ENCODE measurements around the gene MESP1.

MESP1 gene

DNA sequence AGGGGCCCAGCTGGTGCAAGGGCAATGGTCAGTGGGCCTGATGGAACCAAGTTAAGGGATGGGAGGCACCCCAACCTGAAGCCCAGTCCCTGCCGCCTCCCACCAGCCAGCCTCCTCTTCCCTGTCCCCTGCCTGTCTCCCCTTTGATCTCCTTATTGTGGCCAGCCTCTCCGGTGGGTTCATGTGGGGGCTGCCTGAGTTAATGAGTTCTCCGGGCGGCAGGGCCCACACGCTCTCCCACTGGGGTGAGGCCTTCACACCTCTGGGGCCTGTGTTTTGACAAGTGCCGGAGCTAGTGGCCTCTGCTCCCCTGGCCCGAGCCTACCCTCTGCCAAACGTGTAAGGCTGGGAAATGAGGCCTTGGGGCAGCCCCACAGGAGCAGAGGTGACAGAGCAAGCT, 7.2 kb upstream of the MESP1 start:
- DNase-seq (ENCODE audit: low spot score), result no peak

DNA sequence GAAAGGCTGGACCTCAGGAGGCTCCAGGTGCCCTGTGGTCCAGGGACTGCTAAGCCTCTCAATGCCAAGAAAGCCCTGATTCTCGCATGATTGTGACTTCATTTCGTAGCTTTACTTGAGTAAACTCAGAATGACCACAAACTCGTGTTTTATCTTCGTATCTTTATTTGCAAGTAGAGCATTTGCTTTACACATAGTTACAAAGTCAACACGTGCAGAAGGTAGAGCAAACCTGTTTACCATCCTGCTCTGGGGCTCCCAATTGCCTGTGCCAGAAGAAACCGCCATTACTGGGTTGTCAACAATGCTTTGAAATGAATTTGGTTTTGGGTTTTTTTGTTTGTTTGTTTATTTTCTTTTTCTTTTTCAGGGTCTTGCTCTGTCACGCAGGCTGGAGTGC, 5.8 kb upstream of the MESP1 start:
- DNase-seq (ENCODE audit: low spot score), result no peak

DNA sequence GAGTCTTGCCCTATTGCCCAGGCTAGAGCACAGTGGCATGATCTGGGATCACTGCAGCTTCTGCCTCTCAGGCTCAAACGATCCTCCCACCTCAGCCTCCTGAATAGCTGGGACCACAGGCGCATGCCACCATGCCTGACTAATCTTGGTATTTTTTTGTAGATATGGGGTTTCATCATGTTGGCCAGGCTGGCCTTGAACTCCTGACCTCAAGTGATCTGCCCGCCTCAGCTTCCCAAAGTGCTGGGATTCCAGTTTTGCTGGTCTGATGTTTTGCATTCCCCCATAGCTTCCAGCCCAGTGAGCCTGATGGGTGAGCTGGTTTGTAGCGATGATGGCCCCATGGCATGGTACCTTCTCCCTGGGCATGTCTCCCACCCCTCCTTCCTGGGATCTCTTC, 4.7 kb upstream of the MESP1 start:
- DNase-seq (ENCODE audit: low spot score), result no peak

DNA sequence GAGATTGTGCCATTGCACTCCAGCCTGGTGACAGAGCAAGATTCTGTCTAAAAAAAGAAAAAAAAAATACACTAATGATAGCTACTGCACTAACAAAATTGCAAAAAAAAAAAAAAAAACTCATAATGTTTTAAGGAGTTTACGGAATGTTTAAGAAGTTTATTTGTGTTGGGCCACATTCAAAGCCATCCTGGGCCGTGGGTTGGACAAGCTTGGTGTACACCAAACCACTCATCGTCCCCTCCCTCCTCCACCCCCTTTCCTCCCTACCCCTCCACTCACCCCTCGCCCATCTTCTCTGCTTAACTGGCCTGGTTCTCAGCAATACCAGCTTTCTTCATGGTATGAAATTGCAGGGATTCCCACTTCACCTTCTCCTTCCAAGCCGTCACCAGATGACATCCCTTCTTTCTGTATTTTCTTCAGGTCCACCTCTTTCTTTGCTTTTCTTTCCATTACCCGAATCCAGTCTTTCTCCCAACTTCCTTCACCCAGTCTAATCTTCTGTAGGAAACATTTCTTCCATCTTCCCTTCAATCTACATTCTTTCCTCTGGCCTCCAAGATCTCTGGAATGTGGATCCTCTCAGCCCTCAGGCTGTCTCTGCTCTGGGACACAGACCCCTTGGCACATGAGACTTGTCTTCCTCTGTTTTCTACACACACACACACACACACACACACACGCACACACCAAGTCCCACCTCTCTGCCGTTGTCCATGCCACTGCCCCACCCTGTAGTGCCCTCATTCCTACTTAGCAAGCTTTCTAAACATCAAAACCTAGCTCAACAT, 3.5 kb upstream of the MESP1 start:
- no peak for DNase-seq (ENCODE audit: low spot score)

DNA sequence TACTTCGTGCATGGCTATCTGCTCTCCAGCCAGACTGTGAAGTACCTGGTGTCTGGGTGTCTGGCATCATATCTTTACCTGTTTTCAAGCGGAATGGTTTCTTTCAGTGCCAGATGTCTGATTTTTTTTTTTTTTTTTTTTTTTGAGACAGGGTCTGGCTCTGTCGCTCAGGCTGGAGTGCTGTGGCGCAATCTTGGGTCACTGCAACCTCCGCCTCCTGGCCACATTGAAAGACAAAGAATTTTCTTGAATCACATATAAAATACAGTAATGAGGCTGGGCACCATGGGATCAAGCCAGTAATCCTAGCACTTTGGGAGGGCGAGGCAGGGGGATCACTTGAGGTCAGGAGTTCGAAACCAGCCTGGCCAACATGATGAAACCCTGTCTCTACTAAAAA, 2.8 kb upstream of the MESP1 start:
- DNase-seq (ENCODE audit: low spot score), result no peak

DNA sequence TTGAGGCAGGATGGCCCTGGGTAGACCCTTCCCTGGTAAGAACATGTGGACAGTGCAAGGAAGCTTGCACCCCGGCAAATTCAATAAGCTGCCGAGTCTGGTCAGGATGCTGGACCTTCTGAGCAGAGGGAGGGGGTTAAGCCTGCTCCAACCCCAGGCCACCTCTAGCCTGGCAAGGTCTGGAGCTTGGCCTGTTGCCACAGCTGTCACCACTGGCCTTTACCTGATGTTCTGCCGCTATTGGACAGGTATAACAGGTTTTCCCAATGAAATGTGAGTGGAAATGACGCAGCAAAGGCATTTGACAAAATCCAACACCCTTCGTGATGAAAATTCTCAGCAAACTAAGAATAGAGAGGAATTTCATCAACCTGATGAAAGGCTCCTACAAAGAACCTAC, 699 bp upstream of the MESP1 start:
- DNase-seq (ENCODE audit: low spot score), result no peak

DNA sequence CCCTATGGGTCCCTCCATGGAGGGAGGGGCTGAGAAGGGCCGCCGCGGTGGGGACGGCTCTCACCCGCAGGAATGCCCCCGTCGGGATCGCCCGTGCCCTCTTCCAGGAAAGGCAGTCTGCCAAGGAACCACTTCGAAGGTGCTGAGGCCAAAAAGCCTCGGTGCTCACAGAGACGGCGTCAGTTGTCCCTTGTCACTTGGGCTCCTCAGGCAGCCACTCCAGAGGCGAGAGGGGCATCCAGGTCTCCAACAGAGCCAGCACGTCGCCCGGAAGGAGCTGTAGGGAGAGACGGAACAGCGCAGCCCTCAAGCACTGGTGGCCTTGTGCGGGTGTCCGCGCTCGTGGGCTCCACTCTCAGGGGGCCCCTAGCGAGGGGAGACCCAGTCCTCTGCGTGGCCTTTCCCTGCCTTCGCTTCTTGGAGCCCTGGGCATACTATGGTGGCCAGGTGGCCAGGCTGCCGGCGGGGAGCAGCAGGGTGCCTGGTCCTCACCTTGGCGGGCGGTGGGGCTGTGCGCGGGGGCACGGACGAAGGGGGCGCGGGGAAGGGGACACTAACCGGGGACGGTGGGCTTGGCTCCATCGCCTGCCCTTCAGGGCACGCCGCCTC, 994 bp downstream of the MESP1 start:
- no peak for DNase-seq (ENCODE audit: low spot score)

DNA sequence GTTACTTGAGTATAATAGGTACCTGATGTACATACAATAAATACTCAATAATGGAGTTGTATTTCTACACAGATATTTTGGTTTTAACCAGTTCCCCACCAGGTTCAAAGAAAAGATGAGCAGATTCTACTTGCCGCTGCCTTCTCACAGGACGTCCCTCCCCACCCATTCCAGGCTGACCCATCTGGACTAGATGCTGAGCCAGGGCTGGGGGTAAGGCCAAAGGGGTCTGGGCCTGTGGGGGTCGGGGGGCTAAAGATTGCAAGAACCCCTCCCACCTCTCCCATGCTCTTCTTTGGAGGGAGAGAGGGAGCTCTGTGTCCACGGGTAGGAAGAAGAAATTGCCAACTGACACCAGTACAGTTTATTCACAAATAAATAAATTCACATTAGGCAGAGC, 1.5 kb downstream of the MESP1 start:
- DNase-seq (ENCODE audit: low spot score), result no peak

DNA sequence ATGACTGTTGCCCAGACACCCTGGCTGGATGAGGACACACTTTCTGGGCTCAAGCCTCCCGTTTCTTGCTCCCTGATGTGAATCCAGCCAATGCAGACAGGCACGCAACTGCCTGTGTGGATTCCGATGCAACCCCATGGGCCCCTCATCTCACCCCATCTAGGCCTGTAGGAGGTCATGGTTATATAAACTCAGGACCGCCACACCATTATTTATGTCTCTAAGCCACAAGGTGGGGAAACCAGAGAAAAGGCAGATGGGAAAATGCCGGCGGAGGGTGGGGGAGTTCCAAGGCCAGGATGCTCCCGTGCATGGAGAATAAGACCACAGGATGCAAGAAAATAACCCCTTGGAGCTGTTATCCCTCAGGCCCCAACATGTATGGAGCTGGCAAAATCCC, 2.0 kb downstream of the MESP1 start:
- no peak for DNase-seq (ENCODE audit: low spot score)

DNA sequence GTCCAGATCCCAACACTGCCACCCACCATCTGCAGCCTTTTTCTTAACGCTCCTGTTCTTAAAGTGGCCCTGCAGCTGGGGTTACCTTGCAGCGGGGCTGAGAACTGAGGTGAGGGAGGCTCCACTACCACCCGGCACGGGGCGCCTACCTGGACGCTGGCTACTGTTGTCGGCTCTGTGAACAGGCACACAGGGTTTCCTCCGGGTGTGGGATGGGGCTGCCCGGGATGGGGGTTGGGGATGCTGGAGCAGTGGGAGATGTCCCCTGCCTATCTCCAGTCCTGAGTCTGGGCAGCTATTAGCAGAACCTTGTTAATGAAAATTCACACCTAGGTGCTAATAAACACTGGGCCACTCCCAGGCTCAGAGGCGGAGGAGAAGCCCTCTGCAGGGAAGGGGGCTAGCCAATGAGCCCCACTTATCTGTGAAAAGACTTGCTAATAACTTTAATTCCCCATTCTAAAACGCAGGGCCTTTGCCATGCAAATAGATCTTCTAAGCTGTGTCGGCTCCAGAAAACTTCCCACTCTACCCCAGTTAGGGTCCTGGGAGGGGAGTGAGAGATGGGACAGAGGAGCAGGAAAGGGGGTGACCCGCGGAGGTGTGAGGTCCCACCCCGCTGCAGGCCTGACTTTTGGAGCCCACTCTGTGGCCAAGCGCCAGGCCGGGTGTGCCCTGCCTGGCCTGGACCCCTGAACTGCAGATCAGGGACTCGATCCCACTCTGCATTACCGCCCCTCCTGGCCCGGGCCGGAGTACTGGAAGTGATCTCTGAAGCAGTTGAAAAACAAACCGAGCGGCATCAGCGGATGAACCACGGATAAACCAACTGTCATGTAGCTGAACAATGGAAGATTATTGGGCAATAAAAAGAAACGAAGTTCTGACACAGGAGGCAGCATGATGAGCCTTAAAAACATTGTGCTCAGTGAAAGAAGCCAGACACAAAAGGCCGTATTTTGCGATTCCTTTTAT, 3.1 kb downstream of the MESP1 start:
- DNase-seq (ENCODE audit: low spot score), result no peak

DNA sequence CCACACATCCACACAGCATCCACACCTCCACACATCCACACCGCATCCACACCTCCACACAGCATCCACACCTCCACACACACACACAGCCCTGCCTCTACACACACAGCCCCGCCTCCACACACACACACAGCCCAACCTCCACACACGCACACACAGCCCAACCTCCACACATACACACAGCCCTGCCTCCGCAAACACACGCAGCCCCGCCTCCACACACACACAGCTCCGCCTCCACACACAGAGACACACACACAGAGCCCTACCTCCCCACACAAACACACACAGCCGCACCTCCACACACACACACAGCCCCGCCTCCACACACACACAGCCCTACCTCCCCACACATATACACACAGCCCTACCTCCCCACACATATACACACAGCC, 4.7 kb downstream of the MESP1 start:
- DNase-seq (ENCODE audit: low spot score), result no peak

DNA sequence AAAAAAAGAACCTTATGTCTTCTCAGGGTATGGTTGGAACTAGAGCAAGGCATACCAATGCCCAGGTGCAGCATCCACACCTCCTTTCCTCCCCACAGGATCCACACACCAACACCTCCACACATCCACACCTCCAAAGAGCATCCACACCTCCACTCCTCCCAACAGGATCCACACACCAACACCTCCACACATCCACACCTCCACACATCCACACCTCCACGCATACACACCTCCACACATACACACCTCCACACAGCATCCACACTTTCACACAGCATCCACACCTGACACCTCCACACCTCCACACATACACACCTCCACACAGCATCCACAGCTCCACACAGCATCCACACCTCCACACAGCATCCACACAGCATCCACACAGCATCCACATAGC, 5.3 kb downstream of the MESP1 start:
- DNase-seq (ENCODE audit: low spot score), result no peak

DNA sequence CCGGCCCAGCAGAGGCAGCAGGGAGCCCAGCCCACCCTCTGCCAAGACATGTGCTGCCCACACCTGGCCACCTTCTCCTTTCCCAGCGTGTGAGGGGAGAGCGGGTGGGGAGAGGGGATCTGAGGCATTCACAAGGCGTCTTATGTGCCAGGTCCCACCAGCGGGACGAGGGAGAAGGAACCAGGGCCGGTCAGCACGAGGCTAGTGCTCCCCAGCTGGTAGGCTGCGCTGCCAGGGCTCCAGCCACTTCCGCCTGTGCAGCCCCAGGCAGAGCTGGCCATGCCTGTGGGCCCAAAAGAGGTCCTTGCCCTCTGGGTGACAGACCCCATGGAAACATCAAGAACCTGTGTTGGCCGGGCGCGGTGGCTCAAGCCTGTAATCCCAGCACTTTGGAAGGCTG, 5.9 kb downstream of the MESP1 start:
- DNase-seq (ENCODE audit: low spot score), result no peak

DNA sequence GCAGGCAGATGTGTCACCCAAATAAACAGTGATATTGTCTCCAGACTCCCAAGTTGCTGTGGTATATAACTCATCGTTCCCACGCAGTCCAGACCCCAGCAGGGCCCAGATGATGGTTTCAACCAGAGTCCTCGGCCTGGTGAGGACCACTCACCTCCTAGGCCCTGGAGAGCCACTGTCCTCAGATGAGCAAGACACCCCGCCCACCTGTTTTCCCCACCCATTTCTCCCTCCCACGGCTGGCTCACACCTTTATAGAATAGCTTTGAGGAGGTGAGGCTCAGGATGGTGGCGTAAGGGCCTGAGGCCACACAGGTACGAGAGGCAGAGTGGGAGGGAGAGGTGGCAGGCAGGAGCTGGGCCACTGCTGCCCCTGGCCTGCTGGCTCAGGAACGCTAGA, 7.5 kb downstream of the MESP1 start:
- no peak for DNase-seq (ENCODE audit: low spot score)

DNA sequence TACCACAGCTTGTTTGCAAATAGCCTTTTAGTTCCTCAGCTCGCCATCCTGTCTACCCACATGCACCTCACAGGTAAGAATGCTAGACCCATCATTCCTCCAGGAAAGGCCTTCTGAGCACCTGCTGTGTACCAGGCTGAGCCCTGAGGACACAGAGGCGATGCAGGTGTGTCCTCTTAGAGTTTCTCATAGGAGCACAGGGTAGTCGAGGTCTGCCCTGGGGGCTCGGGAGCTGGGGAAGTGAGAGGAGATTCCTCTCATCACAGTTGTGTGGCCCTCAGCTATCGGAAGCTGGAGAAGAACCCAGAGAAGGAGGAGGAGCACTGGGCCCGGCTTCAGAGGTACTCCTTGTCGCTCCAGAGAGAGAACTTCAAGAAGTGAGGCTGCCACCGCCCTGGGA, 8.0 kb downstream of the MESP1 start:
- no peak for DNase-seq (ENCODE audit: low spot score)

DNA sequence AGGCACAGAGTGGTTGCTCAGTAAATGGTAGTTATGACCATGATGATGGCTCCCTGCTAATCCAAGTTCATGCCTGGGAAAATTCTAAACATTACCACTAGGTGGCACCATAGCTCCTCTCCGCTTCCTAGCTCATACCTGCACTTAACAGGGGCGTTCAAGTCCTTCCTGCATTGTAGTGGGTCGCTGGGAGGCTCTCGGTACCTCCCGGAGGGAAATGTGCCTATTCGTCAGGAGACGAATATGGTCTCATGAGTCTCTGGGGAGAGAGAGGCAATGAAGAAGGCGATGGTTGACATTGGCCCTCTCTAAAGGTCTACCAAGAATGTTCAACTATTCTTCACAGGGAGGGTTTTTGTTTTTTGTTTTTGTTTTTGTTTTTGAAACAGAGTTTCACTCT, 10.9 kb downstream of the MESP1 start:
- DNase-seq (ENCODE audit: low spot score), result peak; percentile 77

DNA sequence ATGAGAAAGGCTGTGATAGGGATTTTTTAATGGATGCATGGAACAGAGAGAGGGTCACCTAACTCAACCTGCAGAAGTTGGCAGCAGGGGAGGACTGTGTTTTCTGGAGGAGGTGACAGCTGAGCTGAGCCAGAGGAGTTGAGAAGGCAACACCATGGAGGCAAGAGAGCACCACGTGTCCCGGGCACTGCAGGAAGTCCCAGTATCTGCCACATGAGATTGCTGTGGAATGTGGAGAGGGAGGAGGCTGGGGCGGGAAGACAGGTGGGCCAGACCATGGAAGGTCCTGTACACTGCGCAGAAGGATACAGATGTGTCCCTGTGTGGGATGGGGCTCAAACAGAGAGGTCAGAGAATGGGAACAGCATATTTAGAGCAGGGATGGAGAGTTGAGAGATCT, 15.3 kb downstream of the MESP1 start:
- no peak for DNase-seq (ENCODE audit: low spot score)

DNA sequence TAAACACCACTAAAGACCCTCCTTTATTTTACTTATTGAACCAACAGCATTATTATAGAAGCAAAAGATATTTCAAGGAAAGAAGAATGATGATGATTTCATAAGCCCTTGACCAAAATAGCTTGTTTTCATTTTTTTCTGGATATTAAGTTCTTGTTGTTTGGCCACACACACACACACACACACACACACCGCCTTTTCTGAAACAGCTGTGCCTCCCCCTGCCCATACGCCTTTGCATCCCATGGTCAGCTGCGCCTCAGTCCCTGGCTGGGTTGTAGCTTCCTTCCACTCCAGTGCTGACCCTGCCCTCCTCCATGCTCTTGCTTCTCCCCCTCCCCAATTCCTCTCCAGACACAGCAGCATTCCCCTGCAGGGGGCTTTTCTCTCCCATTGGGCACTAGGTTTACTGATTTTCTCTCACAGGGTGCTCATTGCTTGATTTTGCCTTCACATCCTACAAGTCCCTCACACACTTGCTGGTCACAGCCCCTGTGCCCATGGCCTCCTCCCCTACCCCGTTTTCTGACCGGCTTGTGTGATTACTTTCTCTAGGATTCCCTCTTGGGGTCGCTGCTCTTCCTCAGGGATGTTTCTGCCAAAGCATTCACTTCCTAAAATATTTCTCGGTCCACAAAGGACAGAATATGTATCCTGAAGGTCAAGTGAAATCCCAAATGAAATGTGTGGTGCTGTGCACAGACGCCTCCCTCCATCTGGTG, 18.4 kb downstream of the MESP1 start:
- no peak for DNase-seq (ENCODE audit: low spot score)

DNA sequence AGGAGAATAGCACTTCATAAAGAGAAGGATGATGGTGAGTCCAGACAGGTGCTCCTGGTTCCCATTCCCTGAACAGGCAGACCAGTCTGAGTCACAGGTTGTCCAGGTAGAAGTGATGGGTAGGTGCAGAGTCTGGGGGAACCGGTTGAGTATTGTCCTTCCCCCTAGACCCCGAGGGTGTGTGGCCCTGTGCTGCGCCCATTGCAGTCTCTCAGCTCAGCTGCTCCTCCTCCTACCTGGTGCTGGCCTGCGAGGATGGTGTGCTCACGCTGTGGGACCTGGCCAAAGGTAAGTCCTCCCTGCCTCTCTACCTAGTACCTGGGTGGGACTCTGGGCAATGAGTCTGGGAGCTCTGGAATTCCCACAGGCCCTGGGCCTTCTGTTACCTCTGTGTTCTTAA, 19.8 kb downstream of the MESP1 start:
- DNase-seq (ENCODE audit: low spot score), result no peak

DNA sequence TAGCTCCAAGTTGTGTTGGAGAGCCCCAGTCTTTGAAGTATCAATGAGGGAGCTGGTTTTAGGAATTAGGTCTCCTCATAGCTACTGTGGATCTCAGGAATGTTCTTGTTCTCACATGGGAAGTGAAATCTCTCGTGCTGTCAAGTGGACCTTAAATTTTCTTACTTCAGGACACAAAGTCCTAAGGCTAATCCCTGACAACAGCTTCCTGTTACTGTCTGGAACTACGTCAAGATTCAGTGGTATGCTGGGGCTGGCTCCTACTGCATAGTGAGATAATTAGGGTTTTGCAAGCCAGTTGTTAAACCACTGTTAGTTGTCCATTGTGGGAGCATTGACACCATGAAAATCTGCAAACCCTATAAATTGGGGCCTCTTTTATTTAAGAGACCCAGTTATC, 22.8 kb downstream of the MESP1 start:
- no peak for DNase-seq (ENCODE audit: low spot score)

DNA sequence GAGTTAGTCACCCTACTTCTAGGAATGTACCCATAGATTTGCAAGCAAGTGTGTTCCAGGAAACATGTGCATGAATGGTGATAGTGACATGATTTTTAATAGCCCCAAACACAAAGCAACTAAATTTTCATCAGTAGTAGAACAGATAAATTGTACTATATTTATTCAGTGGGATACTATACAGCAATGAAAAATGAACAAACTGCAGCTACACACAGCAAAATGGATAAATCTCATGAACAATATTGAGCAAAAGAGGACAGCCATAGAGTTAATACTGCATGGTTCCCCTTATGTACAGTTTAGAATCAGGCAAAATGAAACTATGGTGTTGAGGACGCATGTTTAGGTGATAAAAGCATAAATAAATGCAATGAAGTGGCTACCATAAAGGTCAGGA, 26.0 kb downstream of the MESP1 start:
- DNase-seq (ENCODE audit: low spot score), result no peak

DNA sequence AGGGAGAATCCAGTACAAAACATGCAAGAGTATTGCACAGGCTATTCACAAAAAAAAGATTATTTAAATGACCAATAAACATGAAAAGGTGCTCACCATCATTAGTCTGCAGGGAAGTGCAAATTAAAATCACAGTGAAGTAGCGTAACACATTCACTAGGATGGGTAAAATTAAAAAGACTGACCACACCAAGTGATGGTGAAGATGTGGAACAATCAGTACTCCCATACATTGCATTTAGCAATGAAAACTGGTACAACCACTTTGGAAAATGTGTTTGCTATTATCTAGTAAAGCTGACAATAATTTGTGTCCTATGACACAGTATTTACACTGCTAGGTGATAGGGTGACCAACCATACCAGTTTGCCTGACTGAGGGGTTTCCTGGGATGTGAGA, 26.4 kb downstream of the MESP1 start:
- no peak for DNase-seq (ENCODE audit: low spot score)
